ENCODE results near the gene KLHL21.

KLHL21 gene

DNA sequence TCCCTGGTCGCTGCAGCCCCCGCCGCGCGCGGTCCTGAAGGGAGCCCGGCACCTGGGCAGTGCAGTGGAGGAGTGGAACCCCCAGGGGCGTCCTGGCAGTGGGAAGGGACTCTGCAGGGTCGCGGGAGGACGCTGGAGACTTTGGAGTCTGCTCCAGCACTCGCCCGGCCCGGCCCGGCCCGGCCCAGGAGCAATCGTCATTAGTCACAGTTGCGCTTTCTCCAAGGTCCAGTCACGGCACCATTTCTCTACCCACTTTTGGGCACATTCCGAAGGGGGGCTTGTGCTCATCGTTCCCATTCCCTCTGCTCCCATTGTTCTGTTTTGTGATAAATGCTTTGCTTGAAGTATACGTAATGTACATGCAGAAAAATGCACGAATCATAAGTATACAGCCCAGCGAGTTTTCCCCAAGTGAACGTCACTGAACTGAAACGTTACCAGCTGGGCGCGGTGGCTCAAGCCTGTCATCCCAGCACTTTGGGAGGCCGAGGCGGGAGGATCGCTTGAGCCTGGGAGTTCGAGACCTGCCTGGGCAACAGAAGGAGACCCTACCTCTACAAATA, 23.0 kb upstream of the KLHL21 start:
- DNase-seq (ENCODE audit: low read depth), result no peak

DNA sequence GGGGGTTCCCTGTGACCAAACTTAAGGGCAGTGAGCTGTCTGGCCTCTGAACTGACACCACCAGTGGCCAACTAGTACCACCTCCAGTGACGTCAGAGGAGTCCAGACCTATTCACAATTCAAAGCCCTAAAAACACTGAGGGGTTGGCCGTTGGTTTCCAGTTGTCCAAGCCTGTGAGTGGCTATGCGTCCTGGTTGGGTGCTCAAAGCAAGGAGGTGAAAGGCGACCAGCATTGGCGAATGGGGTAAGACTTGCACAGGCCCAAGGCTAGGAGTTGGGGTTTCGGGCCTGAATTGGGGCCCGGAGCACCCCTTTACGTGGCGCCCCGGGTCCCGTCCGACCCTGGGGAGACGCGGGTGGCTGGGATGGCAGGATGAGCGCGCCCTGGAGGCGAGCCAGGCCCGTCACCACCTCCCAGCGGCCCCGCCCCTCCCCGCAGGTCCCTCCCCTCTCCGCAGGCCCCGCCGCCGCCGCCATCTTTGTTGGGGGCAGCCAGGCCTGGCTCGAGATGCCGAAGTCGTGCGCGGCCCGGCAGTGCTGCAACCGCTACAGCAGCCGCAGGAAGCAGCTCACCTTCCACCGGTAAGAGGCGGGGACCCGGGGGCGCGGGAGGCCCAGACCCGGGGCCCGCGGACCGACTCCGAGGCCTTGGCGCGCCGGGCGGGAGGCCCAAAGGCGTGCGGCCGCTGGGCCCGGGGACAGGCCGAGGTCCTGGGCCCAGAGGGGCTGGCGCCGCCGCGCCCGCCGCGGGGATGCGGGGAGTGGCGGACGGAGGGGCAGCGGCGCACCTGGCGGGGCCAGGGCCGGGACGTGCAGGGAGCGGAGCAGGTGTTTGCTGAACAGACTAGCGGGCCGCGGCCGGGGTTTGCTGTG, 22.3 kb upstream of the KLHL21 start, which contains the start of gene THAP3:
Gene THAP3, plus strand, starts transcription at position 159 of the 874 bp plus-strand sequence. Its CDS starts 351 bp downstream, at position 510.
- DNase-seq (ENCODE audit: low read depth), result peak; percentile 74

DNA sequence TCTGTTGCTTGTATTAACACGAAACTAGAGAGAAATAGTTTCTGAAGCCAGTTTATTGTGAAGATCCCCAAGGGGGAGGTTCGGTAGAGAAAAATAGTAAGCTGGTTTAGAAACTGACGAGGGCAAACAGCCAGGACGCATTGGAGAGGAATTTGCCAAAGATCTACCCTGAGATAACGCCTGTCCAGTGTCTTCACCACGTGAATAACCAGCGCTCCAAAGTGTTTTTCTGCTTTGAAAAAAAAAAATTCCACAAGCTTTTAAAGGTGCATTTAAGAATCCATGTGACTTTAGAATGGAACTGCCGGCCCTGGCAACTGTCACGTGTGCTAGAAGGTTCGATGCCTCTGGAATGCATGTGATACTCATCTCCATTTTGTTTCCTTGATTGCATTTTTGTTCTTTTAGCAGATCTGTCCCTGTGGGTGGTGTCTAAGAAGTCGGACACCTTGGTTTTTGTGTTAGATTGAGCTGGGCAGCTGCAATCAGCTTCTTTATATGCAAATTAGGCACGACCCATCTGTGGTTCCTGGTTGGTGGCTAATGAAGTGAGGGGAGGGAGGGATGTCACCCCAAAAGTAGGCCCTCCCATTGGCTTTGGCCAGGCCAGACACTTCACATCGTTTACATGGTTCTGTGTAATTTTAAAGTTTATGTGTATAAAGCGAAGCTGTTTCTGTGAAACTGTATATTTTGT, 20.7 kb upstream of the KLHL21 start:
- DNase-seq (ENCODE audit: low read depth), result no peak

DNA sequence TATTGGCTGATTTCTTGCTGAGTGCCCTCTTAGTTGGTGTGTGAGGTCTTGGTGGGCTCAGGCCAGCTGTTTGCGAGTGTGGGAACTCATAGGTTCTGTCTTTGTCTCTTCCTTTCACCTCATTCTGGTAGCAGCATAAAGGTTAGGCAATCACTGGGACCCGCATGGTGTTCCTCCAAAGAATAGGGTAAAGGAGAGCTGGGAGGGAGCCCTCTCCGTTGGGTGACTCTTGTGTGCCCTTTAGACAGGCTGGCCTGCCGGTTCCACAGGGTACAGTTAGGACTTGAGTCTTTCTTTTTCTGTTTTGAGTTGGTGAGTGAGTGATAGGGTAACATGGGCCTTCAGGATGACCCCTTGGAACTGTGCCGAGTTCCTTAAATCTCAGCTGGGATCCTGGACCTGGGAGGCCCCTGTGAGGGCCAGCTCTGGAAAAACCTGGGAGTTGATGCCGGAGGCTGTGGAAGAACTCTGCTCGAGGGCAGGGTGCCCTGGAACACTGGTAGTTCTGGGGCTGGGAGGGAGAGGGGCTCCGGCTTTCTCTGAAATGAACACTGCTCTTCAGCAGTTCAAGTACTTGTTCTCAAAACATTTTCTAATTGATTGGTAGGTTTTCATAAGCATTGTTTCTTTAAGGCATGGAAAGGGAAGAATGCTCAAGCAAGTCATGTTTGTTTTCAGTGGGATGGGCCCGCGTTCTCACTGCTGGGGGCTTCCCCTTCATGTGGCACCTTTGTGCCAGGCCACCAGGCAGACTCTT, 19.9 kb upstream of the KLHL21 start:
- DNase-seq (ENCODE audit: low read depth), result no peak

DNA sequence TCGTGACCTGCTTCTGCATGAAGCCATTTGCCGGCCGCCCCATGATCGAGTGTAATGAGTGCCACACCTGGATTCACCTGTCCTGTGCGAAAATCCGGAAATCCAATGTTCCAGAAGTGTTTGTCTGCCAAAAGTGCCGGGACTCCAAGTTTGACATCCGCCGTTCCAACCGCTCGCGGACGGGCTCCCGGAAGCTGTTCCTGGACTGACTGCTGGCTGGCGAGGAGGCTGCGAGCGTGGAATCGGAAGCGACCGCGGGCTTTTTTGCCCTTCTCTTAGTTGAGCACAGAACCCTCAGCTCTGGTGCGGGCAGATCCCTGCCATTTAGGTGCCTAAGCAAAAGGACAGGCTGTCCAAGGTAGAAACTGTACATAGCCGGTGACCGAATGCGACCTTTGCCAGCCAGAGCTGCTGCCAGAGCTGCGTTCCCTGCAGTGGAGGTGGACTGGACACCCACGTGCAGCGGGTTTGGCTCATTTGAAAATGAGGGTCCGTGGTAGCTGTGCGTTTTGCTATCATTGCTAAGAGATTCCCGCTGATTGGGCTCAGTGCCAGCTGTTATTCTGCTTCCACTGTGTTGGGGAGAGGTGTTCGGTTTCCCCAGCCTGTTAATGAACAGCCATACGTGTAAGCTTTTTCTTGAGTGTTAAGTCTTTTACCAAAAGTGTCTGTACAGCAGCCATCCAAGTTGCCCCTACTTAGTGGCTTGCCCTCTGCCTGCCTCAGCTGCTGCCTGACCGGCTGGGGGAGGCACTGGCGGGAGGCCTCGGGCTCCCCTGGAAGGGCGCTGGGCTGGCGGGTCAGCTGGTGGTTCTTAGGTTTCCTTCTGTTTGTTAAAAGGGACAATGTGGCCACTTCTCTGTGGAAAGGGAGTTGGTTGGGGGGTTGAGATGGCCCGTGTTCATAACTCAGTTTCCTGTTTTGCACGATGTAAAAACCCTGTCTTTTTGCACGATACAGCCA, 19.0 kb upstream of the KLHL21 start:
- no peak for DNase-seq (ENCODE audit: low read depth)

DNA sequence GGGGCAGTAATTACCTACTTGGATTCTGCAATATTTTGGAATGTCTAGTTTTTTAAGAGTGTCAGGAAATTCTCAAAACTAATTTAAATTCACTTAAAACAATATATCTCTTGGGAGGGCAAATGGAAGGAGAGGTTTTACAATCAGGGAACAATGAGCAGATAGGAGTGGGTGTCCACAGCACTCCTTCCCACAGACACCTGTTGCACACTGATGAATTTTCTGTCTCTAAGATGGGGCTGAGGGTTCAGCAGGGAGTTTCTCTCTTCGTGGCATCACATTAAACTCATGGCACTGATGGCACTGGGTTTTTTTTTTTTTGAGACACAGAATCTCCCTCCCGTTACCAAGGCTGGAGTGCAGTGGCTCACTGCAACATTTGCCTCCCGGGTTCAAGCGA, 16.4 kb upstream of the KLHL21 start:
- DNase-seq (ENCODE audit: low read depth), result no peak

DNA sequence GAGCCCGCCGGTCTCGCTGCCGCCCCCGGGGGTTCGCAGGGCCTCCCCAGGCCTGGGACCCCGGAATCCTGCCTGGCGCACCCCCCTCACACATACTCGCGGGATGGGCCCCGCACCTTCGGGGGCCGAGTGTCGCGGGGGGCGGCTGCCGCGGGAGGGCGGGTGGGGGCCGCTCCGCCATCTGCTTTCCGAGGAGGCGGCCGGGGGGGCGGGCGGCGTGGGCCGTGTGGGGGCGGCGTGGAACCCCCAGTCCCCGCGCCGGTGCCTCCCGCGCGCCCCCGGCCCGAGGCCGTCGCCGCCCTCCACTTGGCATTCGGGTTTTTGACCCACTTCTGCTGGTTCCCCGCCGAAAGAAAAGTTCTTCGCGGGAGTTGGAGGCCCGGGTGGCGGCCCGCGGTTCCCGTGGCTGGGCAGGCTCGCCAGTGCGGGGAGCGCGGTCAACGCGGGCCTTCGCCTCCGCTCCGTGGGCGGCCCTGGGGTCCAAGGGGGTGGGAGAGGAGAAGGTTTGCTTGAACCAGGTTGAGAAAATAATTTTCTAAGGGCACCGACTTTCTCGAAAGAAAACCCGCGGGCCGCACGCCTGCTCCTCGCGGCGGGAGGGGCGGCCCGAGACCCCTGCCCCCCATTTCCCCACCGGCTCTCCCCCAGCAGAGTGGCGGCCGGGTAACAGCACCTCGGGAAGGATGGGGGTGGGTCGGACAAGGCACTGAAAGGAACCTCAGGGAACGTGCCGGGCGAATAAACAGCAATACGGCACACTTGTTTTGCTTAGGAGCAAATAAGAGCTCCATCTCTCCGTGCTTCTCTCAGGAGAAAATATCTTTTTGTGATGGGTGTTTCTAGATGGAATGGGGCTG, 12.5 kb upstream of the KLHL21 start:
- no peak for DNase-seq (ENCODE audit: low read depth)

DNA sequence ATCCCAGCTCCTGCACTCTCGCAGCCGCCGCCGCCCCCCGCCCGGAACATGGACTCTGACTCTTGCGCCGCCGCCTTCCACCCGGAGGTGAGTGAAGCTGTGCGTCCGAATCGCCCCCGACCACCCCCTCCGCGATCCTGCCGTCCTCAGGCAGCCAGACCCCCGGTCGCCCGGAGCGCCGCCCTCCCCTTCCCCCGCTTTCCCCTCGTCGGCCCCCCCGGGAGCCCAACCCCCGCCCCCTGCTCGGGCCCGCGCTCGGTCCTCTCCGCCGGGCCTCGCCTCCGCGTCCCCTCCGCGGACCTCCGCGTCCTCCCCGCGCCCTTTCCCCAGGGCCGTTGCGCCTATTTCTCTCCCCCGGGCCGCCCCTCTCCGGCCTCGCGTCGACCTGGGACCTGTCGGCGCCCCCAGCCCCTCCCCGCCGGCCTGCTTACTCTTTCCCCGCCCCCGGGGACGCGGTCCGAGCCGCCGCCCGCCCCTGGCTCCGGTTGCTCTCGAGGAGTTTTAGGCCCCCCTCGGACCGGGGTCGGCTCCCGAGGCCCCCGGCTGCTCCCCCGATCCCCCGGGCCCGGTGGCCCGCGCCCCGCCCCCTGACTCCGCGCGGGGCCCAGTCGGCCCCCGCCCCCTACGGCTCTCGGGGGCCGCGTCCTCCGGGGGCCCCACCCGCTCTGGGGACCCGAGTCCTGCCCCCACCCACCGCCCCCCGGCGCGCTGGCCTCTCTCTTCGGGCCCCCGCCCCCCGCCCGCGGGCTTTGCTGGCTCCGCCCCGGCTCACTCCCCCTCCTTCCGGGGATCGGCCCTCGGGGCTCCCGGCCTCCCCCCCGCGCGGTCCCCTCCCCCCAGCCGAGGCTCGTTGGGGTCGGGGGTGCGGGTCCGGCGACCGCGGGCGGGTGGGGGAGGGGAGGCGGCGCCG, 11.6 kb upstream of the KLHL21 start:
- DNase-seq (ENCODE audit: low read depth), result no peak

DNA sequence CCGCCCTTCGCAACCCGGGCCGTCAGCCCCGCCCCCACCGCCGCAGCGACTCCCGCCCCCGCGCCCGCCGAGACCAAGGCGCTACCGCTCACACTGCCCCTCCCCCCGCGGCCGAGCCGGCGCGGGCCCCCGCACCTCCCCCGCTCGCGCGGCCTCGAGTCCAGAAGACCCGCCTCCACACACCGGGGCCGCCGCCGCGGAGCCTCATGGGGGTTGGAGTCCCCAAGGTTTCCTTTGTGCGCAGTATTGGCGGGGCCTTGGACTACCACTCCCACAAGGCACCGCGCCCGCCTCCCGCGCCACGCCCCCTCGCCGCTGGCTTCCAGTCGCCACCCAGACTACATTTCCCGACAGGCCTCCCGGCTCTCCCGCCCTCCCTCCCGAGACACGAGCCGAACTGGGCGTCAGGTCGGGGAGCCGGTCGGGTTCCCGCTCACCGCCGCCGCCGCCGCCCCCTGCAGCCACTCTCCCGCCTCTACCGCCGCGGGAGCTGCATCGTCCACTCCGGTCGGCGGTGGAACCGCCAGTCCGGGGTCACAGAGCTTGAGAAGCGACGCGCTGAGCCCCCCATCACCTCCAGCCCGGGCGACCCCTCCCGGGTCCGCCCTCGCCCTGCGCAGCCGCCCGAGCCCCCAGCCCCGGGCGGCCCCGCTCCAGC, 10.8 kb upstream of the KLHL21 start, which contains the start of gene PHF13:
Gene PHF13, plus strand, starts transcription at position 371 of the 658 bp plus-strand sequence. CDS start 336 bp downstream, outside the sequence.
- DNase-seq (ENCODE audit: low read depth), result peak; percentile 98

DNA sequence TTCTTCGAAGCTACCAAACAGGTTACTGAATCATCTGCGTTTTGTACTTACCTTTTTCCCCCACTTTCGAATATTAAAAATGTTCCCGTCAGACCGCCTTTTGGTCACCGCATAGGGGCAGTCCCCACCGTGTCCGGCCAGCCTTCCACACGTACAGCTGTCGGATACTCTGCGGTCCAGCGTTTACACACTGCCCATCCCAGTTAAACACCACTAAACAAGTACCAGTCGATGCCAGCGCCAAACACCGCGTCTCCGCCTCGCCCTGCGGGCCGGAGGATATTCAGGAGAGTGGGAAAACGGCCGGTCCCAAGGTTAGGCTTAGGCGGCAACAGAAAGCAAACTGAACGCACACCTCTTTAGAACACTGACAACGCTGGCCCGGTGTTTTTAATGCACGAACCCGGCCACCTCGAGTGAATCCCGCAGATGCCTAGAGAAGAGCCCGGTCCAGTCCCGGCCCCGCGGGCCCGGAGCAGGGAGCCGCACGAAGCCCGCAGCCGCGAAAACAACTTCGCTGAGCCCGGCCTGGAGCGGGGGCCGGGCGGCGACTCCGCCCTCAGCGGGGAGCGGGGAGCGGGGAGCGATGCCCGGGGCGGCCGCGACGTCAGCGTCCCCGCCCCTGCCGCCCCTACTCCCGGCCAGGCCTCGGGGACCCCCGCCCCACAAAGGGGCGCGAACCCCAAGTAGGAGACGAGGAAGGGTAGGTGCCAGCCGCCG, 10.1 kb upstream of the KLHL21 start:
- DNase-seq (ENCODE audit: low read depth), result no peak

DNA sequence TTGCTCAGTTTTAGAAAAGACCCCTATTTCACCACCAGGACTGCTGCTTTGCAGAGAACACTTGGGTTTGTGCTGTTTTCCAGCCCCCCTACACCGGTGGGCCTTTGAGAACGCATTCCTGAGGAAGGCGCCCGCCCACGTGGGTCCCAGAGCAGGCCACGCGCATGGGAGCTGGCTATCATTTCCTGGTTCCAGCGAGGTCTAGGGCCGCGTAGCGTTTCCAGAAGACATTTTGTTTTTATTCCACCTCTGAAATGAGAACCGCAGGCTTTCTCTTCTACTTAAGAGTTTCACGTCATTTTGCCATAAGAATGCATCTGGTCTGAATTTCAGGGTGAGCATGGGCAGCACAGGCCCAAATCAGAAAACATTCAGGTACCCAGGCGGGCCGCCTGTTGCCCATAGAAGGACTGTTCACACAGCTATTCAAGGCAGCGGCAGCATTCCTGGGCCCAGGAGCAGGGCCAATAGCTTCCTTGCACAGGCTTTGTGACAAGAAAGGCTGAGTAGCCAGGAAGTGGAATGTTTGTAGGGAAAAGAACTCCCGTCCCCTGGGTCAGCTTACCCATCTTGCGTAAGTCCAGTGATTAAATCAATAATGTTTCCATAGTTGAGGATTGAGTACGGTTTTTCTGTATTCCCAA, 1.4 kb upstream of the KLHL21 start:
- DNase-seq (ENCODE audit: low read depth), result peak; percentile 66

DNA sequence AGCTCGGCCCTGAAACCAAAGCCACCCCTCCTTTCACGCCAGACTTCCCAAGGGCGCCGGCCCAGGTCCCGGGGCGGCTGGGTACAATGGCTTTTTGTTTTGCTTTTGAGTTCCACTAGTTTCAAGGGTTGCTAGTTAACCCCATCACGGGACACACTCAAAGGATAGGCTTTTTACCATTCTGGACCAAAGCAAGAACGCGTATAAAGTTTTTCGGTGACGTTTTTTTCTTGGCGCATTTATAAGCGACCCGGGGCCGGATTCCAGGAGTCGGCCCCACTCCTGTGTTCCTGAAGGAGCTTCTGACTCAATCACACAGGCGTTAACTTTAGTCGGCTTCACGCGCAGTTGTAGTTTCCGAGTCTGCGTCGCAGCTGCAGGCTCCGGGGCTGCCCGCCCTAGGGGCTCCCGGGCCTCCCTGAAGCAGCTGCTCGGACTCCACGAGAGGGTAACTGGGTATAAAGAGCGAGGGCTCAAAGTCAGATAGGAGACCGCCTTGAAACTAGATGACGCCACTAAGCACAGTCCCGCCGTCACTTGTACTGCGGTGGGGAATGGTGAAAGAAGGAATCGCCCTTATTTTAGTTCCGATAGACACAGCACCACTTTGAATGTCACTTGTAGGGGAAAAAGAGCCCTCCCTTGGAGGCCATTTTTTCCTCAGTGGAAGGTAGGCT, 707 bp upstream of the KLHL21 start:
- DNase-seq (ENCODE audit: low read depth), result peak; percentile 69

DNA sequence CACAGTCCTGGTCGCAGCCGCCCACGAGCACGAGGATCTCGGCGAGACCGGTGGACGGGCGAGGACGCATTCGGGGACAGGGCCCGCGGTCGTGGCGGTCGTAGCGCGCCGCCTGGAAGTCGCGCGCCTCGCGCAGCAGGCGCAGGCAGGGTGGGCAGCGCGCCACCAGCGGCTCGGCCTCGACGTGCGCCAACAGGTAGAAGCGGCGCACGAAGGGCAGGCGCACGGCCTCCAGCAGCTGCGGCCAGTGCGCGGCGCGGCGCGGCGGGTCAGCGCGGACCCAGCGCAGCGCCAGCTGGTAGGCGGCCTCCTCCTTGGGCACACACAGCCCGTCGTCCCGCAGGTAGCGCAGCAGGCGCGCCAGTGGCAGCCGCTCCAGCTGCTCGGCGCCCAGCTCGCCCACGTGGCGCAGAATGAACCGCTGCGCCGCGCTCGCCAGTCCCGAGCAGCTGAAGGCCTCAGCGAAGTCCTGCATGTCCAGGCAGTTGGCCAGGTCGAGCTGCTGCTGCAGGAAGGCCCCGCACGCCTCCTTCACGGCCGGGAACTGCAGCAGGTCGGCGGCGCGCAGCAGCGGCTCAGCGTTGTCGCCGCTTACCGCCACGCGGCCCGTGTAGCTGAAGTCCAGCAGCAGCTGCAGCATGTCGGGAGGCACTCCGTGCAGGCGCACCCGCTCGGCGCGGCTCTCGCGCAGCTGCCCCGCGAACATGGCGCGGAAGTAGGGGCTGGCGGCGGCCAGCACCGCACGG, 573 bp downstream of the KLHL21 start:
- no peak for DNase-seq (ENCODE audit: low read depth)

DNA sequence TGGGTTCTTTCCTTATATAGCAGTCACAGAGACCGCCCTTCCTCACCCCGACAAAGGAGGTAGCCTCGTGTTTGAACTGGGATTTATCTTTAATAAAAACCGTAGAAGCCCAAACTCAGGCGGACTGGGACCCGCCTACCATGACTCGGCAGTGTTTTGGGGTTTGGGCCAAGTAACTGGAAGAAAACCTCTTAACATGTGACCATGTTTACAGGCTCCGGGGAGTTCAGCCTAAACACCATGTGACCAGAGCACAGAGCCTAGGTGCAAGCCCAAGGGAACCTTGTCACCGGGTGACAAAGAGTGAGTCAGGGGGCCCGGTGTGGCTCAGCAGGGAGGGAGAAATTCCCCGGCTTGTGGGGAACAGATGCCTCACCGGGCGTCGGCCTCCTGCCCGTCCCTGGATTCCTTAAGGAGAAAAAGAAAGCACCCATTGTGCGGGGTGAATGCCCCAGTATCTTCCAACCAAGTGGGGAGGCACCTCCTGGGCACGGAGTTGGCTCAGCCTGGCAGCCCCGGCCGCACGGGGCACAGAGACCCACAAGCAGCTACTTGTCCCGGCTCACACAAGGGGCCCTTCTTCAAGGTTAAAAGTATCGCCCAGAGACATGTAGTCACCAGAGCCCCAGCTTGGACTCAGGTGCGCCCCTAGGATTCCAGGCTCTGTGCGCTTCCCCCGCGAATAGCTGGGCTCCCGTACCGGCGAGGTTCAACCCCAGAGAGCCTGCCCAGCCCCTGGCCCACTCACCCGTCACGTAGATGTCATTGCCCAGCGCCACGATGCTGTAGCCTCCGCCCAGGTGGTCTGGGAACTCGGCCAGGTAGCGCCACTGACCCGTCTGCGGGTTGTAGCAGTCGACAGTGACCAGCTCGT, 1.4 kb downstream of the KLHL21 start:
- DNase-seq (ENCODE audit: low read depth), result peak; percentile 91
